ENCODE measurements around the gene CYP4V2. TPM values are rescaled to one million over a fixed set of nuclear protein-coding genes. Genes with fewer than 3 reads are reported as not detected.
"Not testable (repeated sequence)": the region's sequence is repeated elsewhere in the genome, so short reads cannot be mapped to it uniquely, and the experiment has no call there.

CYP4V2 gene
- polyA plus RNA-seq, 4 donors: 19.5 to 49.9 (median 25.8) TPM

DNA sequence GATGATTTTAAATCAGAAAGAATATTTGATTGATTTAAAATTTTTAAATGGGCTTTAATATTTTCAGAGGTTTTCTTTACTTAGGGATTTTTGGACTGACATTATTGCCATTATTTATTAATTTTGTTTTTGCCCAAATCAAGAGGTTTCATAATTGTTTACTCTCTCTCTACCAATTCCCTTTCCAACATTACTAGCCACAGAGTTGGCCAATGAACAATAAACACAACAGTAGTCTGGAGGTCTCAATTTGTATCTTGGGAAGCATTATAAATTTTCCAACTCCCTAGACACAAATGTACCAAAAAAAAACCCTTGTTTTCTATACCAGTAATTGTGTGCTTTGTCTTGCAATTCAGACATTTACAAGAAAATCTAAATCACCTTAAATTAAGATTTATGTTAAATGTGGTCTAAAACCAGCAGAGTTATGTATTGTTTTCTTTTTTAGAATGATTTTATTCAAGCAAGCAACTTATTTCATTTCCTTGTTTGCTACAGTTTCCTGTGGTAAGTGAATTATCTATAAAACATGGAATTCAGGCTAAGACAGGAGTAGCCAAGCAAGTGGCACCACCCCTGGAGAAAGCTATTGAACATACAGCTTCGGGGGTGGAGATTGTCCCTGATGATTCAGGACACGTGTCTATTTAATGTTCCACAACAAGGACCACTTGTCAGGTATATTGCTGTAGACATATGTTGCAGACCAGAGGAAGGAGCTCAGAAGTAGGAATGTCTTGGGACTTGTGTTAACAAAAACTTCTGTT lies 36.6 kb downstream of the CYP4V2 start:
- Histone ChIP-seq H3K9me3 (ENCODE audit: control insufficient read depth in 2 of 2, insufficient read depth in 1 of 2, low read depth in 1 of 2, low read length in 1 of 2) (peaks cover 0 to 31% of the 10 kb centered on the region in 2 donors), H3K4me3 (ENCODE audit: low read depth in 1 of 3, low read length in 3 of 3) (no peak overlapping the region), H3K27me3 (ENCODE audit: control insufficient read depth in 3 of 3, insufficient read depth in 3 of 3, low read length in 3 of 3) (no peaks in the 10 kb centered on the region), H3K36me3 (ENCODE audit: control insufficient read depth in 3 of 3, insufficient read depth in 2 of 3, low read depth in 1 of 3, low read length in 3 of 3) (peaks cover 0 to 3% (median 2%) of the 10 kb centered on the region in 3 donors), H3K4me1 (ENCODE audit: control insufficient read depth in 3 of 3, insufficient read depth in 2 of 3, low read depth in 1 of 3, low read length in 2 of 3) (peaks cover 0 to 5% (median 0%) of the 10 kb centered on the region in 3 donors), H3K27ac (ENCODE audit: low read depth in 1 of 3, low read length in 2 of 3) (no peak overlapping the region)
- DNase-seq (peak in 1 of 2 donors; percentile 10), FAIRE-seq (peak; percentile 44)
- WGBS, 3 donors: 16 to 35% (median 35%) methylated on average over 2 of the region's 2 CpGs

DNA sequence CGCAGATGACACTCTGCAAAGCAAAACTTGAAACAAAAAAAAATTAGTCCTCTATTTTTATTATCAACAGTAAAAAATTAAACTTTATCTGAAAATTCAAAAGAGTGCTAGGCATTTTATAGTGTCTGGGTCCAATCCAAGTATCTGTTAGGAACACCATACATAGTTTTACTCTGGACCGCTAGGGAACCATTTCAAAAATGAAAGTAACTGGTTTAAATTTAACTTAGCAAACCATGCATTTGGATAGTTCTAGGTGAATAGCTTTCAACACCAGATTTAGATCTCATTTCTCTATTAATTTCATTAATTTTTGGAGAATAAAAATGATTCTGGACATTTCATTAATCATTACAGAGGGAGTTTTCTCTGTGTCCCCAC lies 37.1 kb downstream of the CYP4V2 start:
- DNase-seq (no peak), FAIRE-seq (no peak)
- Histone ChIP-seq H3K4me1 (ENCODE audit: control insufficient read depth in 3 of 3, insufficient read depth in 2 of 3, low read depth in 1 of 3, low read length in 2 of 3) (peaks cover 0 to 5% (median 0%) of the 10 kb centered on the region in 3 donors), H3K4me3 (ENCODE audit: low read depth in 1 of 3, low read length in 3 of 3) (no peak overlapping the region), H3K36me3 (ENCODE audit: control insufficient read depth in 3 of 3, insufficient read depth in 2 of 3, low read depth in 1 of 3, low read length in 3 of 3) (peaks cover 0 to 3% (median 2%) of the 10 kb centered on the region in 3 donors), H3K27me3 (ENCODE audit: control insufficient read depth in 3 of 3, insufficient read depth in 3 of 3, low read length in 3 of 3) (no peaks in the 10 kb centered on the region), H3K9me3 (ENCODE audit: control insufficient read depth in 2 of 2, insufficient read depth in 1 of 2, low read depth in 1 of 2, low read length in 1 of 2) (peaks cover 0 to 31% of the 10 kb centered on the region in 2 donors), H3K27ac (ENCODE audit: low read depth in 1 of 3, low read length in 2 of 3) (no peak overlapping the region)
- WGBS, 3 donors: 38 to 60% (median 57%) methylated on average over 2 of the region's 2 CpGs

DNA sequence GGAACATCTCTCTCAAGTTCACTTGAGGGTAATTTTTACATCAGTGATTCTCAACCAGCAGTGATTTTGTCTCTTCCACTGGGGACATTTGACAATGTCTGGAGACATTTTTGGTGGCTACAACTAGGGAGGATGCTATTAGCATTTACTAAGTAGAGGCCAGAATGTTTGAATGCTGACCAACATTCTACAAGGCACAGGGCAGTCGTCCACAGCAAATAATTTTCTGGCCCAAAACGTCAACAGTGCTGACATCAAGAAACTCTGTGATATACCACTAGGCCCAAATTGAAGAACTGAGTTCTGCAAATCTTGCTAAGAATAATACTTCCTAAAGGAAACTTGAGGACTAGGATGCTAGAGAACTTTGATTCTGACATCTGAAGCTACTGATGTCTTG lies 43.0 kb downstream of the CYP4V2 start:
- WGBS, 3 donors: 74 to 83% (median 77%) methylated on average over 2 of the region's 2 CpGs
- H3K36me3 ChIP-seq (ENCODE audit: control insufficient read depth in 3 of 3, insufficient read depth in 2 of 3, low read depth in 1 of 3, low read length in 3 of 3): peaks cover 0 to 5% (median 3%) of the 10 kb centered on the region in 3 donors
- no peaks in the 10 kb centered on the region for H3K4me1 ChIP-seq (ENCODE audit: control insufficient read depth in 3 of 3, insufficient read depth in 2 of 3, low read depth in 1 of 3, low read length in 2 of 3)
- FAIRE-seq (no peak), DNase-seq (no peak)
- no peaks in the 10 kb centered on the region for H3K27me3 ChIP-seq (ENCODE audit: control insufficient read depth in 3 of 3, insufficient read depth in 3 of 3, low read length in 3 of 3)
- H3K27ac ChIP-seq (ENCODE audit: low read depth in 1 of 3, low read length in 2 of 3): no peak overlapping the region
- H3K9me3 ChIP-seq (ENCODE audit: control insufficient read depth in 2 of 2, insufficient read depth in 1 of 2, low read depth in 1 of 2, low read length in 1 of 2): peaks cover 0 to 4% of the 10 kb centered on the region in 2 donors
- no peak overlapping the region for H3K4me3 ChIP-seq (ENCODE audit: low read depth in 1 of 3, low read length in 3 of 3)

DNA sequence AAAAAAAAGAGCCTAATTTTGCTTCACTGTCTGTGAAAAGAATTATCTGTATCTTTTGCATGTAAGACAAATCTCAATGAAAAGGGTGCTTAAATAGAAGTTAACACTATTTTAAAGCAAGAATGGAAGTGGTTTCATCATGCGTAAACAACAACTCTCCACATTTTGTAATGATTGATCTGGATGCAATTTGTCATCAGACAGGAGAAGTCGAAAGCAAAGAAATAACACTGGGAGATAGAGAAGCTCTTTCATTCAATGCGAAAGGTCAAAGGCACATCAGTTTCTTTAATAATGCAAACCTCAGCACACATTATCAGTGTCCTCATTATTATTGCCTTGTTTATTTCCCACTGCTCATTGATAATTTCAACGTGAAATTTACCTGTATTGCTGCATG lies 44.8 kb downstream of the CYP4V2 start:
- Histone ChIP-seq H3K27ac (ENCODE audit: low read depth in 1 of 3, low read length in 2 of 3) (no peak overlapping the region), H3K27me3 (ENCODE audit: control insufficient read depth in 3 of 3, insufficient read depth in 3 of 3, low read length in 3 of 3) (no peaks in the 10 kb centered on the region), H3K4me1 (ENCODE audit: control insufficient read depth in 3 of 3, insufficient read depth in 2 of 3, low read depth in 1 of 3, low read length in 2 of 3) (no peaks in the 10 kb centered on the region), H3K9me3 (ENCODE audit: control insufficient read depth in 2 of 2, insufficient read depth in 1 of 2, low read depth in 1 of 2, low read length in 1 of 2) (peaks cover 0 to 4% of the 10 kb centered on the region in 2 donors), H3K36me3 (ENCODE audit: control insufficient read depth in 3 of 3, insufficient read depth in 2 of 3, low read depth in 1 of 3, low read length in 3 of 3) (peaks cover 0 to 5% (median 3%) of the 10 kb centered on the region in 3 donors), H3K4me3 (ENCODE audit: low read depth in 1 of 3, low read length in 3 of 3) (no peak overlapping the region)
- FAIRE-seq (no peak), DNase-seq (peak in 1 of 2 donors; percentile 28)
- WGBS, 3 donors: 62 to 80% (median 62%) methylated on average over 4 of the region's 4 CpGs

DNA sequence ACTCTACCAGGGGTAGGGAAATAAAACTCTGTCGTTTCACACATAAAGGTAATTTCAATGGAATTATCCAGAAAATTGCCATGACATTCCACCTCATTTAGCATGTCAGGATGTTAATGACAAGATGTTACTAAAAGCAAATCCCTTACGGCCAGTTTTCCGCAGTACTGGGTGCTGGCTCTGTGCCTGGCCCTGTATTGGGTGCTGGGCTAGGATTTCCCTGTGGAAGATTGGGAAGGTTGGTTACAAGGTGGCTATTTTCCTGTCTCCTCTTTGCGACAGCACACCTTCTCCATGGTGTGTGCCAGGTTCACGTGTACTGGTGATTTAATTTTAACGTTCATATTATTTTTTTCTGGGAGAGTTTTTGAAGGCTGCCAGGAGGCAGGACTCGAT lies 49.1 kb downstream of the CYP4V2 start:
- Histone ChIP-seq H3K27me3 (ENCODE audit: control insufficient read depth in 3 of 3, insufficient read depth in 3 of 3, low read length in 3 of 3) (no peaks in the 10 kb centered on the region), H3K27ac (ENCODE audit: low read depth in 1 of 3, low read length in 2 of 3) (no peak overlapping the region), H3K9me3 (ENCODE audit: control insufficient read depth in 2 of 2, insufficient read depth in 1 of 2, low read depth in 1 of 2, low read length in 1 of 2) (peaks cover 0 to 7% of the 10 kb centered on the region in 2 donors), H3K4me1 (ENCODE audit: control insufficient read depth in 3 of 3, insufficient read depth in 2 of 3, low read depth in 1 of 3, low read length in 2 of 3) (no peaks in the 10 kb centered on the region), H3K4me3 (ENCODE audit: low read depth in 1 of 3, low read length in 3 of 3) (no peak overlapping the region), H3K36me3 (ENCODE audit: control insufficient read depth in 3 of 3, insufficient read depth in 2 of 3, low read depth in 1 of 3, low read length in 3 of 3) (peaks cover 0 to 3% (median 0%) of the 10 kb centered on the region in 3 donors)
- FAIRE-seq (no peak), DNase-seq (no peak)
- WGBS, 3 donors: 78 to 90% (median 88%) methylated on average over 7 of the region's 7 CpGs

DNA sequence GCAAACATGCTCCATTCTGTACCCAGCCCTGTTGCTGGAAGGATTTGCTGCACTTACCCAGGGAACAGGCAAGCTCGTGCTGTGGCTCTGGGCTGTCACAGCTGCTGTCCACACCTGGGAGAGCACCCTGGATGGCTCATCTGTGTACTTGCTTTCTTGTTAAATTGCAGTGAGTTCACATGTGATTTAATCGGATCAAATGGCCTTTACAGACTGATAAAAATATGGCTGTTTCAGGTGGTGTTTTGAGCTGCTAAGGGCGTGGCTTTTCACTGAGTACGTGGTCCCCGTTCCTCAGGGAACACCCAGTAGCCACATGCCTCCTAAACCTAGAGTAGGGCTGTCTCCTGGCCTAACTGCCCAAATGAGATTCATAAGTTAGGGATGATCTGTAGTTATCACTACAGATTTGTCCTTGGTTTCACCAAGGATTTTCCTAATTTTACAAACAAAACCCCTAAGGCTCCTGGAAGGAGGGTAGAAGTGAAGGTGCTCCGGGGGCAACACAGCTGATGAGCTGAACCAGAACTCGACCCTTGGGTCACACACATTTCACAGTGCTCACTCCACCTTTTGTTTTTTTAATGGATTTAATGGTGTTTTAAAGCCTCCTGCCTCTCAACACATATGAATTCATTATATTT lies 49.6 kb downstream of the CYP4V2 start:
- no peaks in the 10 kb centered on the region for H3K27me3 ChIP-seq (ENCODE audit: control insufficient read depth in 3 of 3, insufficient read depth in 3 of 3, low read length in 3 of 3)
- H3K9me3 ChIP-seq (ENCODE audit: control insufficient read depth in 2 of 2, insufficient read depth in 1 of 2, low read depth in 1 of 2, low read length in 1 of 2): peaks cover 0 to 7% of the 10 kb centered on the region in 2 donors
- H3K4me3 ChIP-seq (ENCODE audit: low read depth in 1 of 3, low read length in 3 of 3): no peak overlapping the region
- DNase-seq (no peak), FAIRE-seq (no peak)
- WGBS, 3 donors: 72 to 79% (median 75%) methylated on average over 7 of the region's 7 CpGs
- H3K27ac ChIP-seq (ENCODE audit: low read depth in 1 of 3, low read length in 2 of 3): no peak overlapping the region
- no peaks in the 10 kb centered on the region for H3K4me1 ChIP-seq (ENCODE audit: control insufficient read depth in 3 of 3, insufficient read depth in 2 of 3, low read depth in 1 of 3, low read length in 2 of 3)
- H3K36me3 ChIP-seq (ENCODE audit: control insufficient read depth in 3 of 3, insufficient read depth in 2 of 3, low read depth in 1 of 3, low read length in 3 of 3): peaks cover 0 to 3% (median 0%) of the 10 kb centered on the region in 3 donors

DNA sequence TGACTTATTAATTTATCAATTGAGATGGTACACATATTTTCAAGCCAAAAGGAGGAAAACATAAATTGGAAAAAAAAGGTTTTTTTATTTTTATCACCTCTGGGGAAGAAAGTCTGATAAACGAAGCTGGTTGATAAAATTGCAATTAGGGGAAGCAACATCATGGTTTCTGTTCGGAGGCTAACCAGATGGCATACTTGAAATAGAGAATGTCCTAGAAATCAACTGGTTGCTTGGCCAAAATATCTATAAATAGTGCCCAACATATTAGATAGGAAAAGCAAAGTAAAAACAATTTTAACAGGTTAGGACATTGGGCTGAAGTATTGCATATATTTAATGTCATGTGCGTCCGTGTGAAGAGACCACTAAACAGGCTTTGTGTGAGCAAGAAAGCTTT lies 50.2 kb downstream of the CYP4V2 start:
- FAIRE-seq (no peak), DNase-seq (no peak)
- H3K27me3 ChIP-seq (ENCODE audit: control insufficient read depth in 3 of 3, insufficient read depth in 3 of 3, low read length in 3 of 3): no peaks in the 10 kb centered on the region
- no peak overlapping the region for H3K4me3 ChIP-seq (ENCODE audit: low read depth in 1 of 3, low read length in 3 of 3)
- peaks cover 0 to 7% of the 10 kb centered on the region in 2 donors for H3K9me3 ChIP-seq (ENCODE audit: control insufficient read depth in 2 of 2, insufficient read depth in 1 of 2, low read depth in 1 of 2, low read length in 1 of 2)
- H3K4me1 ChIP-seq (ENCODE audit: control insufficient read depth in 3 of 3, insufficient read depth in 2 of 3, low read depth in 1 of 3, low read length in 2 of 3): no peaks in the 10 kb centered on the region
- WGBS, 3 donors: 85 to 88% (median 85%) methylated on average over 4 of the region's 4 CpGs
- peaks cover 0 to 3% (median 0%) of the 10 kb centered on the region in 3 donors for H3K36me3 ChIP-seq (ENCODE audit: control insufficient read depth in 3 of 3, insufficient read depth in 2 of 3, low read depth in 1 of 3, low read length in 3 of 3)
- no peak overlapping the region for H3K27ac ChIP-seq (ENCODE audit: low read depth in 1 of 3, low read length in 2 of 3)

DNA sequence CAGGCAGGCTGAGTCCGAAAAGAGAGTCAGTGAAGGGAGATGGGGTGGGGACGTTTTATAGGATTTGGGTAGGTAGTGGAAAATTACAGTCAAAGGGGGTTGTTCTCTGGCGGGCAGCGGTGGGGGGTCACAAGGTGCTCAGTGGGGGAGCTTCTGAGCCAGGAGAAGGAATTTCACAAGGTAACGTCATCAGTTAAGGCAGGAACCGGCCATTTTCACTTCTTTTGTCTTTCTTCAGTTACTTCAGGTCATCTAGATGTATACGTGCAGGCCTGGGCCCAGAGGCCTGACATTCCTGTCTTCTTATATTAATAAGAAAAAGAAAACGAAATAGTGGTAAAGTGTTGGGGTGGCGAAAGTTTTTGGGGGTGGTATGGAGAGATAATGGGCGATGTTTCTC lies 50.7 kb downstream of the CYP4V2 start:
- WGBS, 3 donors: 86 to 93% (median 88%) methylated on average over 10 of the region's 10 CpGs
- not testable (repeated sequence) for H3K4me1 ChIP-seq (ENCODE audit: control insufficient read depth in 3 of 3, insufficient read depth in 2 of 3, low read depth in 1 of 3, low read length in 2 of 3); FAIRE-seq

More for the DNA sequence above, 50.7 kb downstream of the CYP4V2 start:
- not testable (repeated sequence) for H3K4me3 ChIP-seq (ENCODE audit: low read depth in 1 of 3, low read length in 3 of 3); H3K9me3 ChIP-seq (ENCODE audit: control insufficient read depth in 2 of 2, insufficient read depth in 1 of 2, low read depth in 1 of 2, low read length in 1 of 2); DNase-seq; H3K36me3 ChIP-seq (ENCODE audit: control insufficient read depth in 3 of 3, insufficient read depth in 2 of 3, low read depth in 1 of 3, low read length in 3 of 3); H3K27me3 ChIP-seq (ENCODE audit: control insufficient read depth in 3 of 3, insufficient read depth in 3 of 3, low read length in 3 of 3); H3K27ac ChIP-seq (ENCODE audit: low read depth in 1 of 3, low read length in 2 of 3)

Data from small intestine (tissue), 7 donors.